GM18873 (cell line): ENCODE results near the gene ZNF581.

Source experiments
- ATAC-seq: cut with Tn5 transposase; IDR thresholded peaks from one replicate; pipeline ENCODE4 v1.9.1; 2021; ENCODE audit warnings: mild to moderate bottlenecking, moderate library complexity, moderate number of reproducible peaks; ENCODE audit not compliant: unreplicated experiment, low FRiP score

The ZNF581 gene

DNA sequence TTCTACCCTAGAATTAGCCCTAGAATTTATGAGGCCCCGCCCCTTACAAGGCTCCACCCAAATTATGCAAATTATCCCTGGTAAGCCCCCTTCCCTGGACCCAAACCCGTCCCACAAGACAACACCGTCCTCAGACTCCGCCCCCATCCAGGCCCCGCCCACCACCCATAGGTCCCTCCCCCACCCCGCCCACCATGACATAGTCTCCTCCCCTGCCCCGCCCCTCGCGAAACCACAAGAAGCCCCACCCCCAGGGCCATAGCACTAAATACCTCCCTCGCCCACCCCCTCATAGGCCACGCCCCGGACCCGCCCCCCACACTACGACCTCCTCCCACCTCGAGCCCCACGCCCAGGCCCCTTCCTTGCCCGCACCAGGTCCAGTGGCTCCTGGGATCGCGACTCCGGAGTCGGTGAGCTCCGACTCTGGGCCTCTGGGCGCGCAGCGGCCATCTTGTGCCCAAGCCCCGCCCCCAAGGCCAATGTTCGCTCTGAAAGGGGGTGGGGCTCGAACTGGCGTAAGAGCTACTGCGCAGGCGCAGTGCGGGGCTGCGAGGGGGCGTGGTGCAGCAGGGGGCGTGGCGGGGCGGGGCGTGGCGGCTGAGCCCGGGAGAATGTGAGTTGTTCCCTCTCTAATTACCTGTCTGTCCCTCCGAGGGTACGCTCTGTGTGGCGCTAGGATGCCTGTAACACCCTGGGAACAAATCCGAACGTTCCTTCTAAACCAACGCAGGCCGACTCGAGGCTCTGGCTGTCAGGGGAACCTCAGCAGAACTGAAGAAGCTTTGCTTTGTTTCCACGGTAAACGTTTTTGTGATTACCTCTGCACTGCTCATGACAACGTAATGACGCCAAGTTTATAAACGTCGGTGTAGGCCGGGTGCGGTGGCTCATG, 19.1 kb upstream of the ZNF581 start, which contains the start of gene ZNF784:
ZNF784 (minus strand) TSS at position 458 of the 895 bp plus-strand sequence; CDS start at position 453, 5 bp downstream.
- ATAC-seq = no peak

DNA sequence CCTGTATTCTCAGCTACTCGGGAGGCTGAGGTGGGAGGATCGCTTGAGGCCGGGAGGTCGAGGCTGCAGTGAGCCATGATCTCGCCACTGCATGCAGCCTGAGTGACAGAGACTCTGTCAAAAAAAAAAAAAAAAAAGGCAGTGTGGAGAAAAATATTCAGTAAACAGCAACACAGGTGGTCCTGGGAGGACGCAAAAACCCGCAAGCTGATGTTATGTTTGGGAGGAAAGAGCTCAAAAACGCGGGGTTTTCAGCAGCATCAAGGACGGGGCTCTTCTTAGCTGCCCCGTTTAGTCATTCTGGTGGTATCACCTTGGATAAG, 18.5 kb upstream of the ZNF581 start:
- no peak for ATAC-seq

DNA sequence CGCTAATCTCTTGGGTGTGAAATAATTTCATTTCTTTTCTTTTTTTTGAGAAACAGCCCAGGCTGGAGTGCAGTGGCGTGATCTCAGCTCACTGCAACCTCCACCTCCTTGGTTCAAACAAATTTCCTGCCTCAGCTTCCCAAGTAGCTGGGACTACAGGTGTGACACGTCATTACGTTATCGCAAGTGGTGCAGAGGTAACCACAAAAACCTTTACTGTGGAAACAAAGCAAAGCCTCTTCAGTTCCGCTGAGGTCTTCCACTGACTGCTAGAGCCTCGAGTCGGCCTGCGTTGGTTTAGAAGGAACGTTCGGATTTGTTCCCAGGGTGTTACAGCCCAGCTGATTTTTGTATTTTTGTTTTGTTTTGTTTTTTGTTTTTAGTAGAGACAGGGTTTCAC, 17.1 kb upstream of the ZNF581 start:
- no peak for ATAC-seq

DNA sequence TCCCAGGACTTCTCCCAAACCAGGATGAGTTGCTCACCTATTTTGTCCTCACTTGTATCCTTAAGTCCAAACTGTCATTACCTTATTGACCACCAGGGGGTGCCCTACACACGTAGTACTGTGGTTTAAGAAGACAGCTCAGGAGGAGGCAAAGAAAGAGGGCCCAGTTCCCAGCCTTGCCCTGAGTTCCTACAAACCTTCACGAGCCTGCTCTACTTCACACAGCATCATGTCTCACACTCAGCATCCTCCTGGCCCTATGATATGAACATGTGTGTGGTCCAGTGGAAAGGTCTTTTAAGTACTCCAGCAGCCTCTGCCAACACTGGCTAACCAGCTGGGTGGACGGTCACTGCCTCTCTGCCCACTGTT, 11.0 kb upstream of the ZNF581 start:
- no peak for ATAC-seq

DNA sequence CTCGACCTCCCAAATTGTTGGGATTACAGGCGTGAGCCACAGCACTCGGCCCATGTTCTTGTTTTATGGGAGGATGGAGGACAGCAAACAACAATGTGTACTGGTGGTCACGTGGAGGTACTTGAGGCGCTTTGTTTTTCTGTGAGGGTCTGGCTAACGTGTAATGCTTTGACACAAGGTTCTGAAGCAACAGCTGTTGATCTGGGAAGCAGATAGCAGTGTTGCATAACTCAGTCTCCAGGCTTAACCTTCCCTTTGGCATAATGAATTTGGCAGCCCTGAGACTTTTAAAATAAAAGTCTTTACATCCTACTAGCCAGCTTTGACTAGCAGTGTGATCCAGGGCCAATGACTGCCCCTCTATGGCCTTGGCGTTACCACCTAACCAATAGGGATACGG, 9.6 kb upstream of the ZNF581 start:
- no peak for ATAC-seq

DNA sequence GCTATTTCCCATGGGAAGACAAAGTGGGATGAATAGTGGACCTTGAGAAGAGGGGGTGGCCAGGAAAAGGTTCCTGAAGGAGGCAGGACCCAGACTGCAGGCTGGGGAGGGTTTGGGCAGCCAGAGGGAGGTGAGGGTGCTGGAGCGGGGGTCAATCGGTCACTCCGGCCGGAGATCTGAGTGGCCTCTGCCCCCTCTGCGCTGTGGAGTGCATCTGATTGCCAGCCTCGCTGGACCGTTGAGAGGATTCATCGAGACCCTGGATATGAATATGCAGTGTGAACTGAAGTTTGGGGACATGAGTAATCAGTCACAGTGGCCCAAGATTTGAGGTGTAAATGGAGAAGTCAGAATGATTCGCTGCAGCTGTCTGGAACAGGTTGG, 8.1 kb upstream of the ZNF581 start:
- ATAC-seq = no peak

DNA sequence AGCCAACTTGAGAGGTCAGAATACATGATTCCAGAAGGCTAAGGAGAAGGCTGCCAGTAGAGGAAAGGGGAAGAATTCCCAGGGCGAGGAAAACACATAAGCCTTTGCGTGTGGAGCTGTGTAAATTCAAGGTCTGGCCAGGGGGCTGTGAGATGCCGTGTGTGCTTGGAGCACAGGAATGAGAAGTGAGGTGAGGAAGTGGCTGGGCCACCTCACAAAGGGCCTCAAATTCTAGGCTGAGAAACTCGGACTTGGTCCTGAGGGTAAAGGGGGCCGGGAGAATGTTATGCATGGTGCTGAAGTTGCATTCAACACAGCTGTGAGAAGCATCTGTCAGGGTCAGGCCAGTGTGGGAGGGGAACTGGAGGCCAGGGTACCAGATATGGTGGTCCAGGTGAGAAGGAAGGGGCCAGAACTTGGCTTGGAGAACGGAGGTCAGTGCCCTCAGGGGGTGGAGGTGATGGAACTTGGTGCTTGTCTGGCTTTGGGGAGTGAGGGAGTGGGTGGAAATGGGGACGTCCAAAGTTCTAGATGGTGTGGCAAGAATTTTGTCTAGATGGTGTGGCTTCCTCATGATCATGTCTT, 7.5 kb upstream of the ZNF581 start:
- ATAC-seq = no peak

DNA sequence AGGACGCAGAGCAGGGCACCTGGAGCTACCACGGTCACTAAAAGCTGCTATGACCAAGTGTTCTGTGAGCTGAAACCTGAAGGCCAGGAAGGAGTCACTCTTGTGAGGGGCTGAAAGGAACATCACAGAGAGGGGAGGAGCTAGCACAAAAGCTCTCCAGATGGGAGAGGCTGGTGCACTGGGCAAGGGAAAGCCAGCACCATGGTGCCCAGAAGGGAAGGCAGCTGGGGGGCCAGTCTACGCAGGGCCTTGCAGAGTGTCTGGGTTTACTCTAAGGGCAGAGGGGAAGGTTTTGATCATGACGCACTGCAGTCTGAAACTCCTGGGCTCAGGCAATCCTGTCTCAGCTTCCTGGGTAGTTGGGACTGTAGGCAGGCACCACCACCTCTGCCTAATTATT, 6.7 kb upstream of the ZNF581 start:
- ATAC-seq = no peak

DNA sequence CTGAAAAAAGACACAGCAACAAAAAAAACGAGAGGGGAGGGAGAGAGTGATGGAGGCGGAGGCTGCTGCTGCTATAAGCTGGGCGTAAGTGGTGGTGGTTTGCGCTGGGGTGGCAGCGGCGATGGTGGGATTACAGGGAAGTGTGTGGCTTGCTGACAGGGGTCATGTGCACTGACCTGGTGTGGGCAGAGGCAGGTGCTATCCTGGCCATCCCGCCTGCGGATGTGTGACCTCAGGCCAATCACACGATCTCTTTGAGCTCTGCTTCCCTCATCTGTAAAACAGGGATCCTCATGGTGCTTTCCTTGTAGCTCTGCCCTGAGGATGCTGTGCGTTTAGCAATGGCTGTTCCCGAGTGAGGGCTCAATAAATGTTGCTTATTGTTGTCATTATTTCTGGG, 5.9 kb upstream of the ZNF581 start:
- ATAC-seq = no peak

DNA sequence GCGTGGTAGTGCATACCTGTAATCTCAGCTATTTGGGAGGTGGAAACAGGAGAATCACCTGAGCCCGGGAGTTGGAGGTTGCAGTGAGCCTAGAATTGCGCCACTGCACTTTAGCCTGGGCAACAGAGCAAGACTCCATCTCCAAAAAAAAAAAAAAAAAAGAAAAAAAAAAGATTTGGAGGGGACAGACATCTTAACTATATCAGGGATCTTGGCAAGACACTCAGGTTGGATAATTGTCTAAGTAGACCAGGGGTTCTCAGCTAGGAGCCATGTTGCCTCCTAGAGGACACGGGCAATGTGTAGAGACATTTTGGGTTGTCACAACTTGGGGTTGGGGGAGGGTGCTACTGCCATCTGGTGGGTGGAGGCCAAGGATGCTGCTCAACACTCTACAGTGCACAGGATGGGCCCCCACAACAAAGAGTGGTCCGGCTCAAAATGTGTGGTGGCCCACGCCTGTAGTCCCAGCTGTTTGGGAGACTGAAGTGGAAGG, 4.5 kb upstream of the ZNF581 start:
- no peak for ATAC-seq

DNA sequence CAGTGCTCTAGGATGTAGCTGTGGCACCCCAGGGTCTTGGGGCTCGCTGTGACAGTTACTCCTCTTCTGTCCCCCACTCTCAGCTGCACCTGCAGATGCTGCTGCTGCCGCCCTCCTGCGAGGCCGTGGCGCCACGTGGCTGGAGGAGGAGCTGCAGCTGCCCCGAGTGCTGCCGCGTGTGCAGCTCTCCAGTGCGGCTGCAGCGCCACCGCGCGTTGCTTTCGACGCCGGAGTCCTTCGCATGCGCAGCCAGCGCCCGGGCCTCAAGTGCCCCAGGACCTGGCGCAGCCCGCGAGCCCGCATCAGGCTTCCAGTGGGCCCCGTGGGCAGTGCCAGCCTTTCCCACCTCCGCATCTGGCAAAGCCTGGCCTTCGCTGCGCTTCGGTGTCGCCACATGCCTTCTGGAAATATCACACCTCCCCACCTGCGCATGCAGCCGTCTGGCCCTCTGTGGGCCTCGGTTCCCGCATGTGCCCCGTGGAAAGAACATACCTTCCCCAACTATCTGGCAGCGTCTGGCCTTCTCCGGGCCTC, 3.3 kb upstream of the ZNF581 start:
- ATAC-seq = no peak

DNA sequence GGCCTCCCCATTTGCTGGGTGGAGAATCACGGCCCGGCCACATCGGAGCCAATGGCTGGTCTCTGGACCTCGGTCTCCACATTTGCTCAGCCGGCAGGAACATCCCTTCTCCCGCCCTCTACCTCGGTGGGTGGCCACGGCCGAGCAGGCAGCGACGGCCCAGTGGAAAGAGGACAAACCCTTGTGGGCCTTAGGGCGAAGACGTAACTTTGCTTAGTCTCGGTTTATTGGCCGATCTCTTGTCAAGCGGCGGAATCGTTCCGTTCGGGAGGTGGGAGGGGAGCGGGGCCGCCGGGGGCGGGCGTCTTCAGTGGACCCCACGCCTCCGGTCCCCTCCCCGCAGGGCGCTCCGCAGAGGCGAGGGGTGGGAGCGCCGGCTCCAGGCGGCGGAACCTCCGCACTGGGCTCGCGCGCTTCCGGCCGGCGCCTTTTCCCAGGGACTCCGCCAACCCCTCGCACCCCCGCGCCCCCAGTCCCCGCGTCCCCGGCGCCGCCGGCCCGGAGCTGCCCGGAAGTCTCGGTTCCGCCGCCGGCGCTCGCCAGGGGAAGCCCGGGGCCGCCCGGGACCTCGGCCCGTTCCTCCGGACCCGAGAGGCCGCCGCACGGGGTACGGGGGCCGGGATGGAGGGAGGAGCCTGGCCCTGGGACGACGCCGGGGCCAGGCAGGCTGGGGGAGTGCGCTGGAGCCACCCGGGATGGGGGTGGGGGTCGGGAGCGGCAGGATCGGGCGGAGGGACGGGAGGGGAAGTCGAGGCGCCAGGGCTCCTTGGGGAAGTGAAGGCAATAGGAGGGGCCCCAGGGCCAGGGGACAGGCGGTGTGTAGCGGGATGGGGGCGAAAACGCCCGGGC, 2.6 kb upstream of the ZNF581 start, which contains the start of gene ZNF580:
ZNF580 (plus strand) TSS at position 426 of the 849 bp plus-strand sequence. CDS start 1,507 bp downstream, outside the sequence.
- no peak for ATAC-seq

DNA sequence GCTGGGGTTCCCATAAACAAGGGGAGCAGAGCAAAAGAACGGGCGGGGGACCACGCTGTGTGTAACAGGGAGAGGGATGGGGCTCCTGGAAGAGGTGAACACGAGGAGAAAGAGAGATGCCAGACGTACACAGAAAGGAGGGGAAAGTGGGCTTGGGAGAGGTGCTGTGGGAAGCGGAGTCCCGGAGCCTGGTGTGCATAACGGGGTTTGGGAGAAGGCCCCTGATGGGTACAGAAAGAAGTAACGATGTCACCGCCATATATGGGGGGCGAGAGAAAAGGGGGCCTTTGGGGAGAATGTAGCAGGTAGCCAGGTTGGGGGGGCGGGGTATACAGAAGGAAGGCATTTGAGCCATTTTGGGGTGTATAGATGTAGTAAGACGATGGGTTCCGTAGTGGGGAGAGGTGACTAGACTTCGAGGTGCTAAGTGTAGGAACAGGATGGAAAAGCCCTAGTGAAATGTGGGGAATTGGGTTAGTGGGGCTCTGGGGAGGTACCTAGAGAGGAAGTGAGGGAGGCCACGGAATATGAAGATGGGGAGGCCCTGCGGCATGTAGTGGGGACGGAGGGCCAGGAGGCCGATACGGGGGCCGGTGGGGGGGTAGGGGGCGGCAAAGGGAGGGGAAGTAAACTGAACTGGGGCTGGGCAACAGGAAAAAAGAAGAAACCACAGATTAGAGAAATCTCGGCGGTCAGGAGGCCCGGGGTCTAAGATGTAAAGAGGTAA, 1.9 kb upstream of the ZNF581 start:
- ATAC-seq = no peak

DNA sequence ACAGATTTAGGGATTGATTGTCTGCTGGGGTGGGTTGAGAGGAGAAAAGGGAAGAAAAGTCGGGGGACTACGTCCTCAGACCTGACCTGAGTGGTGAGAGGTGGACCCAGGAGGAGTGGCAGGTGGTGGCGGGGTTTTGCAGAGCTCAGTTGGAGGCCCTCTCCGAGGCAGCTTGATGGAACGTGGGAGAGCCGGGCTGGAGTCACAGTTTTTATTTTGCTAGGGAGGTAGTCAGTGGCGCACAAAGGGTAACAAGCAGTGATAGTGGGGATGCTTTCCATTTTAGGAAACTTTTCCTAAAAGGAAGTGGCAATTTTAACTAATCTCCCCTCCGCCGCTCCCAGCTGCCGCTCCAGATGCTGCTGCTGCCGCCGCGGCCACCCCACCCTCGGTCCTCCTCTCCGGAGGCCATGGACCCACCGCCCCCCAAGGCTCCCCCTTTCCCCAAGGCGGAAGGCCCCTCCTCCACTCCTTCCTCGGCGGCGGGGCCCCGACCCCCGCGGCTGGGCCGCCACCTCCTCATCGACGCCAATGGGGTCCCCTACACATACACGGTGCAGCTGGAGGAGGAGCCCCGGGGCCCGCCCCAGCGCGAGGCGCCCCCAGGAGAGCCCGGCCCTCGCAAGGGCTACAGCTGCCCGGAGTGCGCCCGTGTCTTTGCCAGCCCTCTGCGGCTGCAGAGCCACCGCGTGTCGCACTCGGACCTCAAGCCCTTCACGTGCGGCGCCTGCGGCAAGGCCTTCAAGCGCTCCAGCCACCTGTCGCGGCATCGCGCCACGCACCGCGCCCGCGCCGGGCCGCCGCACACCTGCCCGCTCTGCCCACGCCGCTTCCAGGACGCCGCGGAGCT, 1.1 kb upstream of the ZNF581 start:
- ATAC-seq = no peak

DNA sequence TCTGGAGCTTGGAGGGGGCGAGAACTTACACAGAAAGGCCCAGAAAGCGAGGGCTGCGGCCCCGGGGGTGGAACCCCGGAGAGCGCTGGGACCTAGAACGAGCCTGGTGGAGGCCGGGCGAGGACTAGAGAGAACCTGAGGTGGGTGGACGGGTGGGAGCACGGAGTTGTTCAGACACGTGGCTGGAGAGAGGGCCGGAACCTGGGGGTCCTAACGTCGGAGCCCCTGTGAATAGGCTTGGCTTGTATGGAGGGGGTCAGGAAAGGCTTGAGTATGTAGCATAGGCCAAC, 383 bp downstream of the ZNF581 start:
- ATAC-seq = no peak

DNA sequence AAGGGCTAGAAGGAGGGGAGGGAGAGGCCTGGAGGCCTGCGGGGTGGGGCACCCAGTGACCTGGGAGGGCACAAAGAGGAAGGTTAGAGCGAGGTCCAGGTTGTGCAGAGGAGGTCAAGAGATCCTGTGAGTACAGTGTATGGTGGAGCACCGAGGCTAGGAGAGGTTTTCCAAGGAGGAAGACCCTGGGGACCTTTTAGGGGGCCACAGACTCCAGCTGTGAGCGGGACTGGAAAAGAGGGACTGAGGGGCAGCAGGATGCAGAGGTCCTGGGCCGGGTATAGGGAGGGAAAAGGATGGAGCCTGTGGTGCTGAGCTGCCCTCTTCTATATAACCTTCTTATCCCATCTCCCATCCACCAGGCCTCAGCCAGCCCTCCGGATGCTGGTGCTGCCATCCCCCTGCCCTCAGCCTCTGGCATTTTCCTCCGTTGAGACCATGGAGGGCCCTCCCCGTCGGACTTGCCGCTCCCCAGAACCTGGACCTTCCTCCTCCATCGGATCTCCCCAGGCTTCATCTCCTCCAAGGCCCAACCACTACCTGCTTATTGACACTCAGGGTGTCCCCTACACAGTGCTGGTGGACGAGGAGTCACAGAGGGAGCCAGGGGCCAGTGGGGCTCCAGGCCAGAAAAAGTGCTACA, 863 bp downstream of the ZNF581 start:
- ATAC-seq = no peak

DNA sequence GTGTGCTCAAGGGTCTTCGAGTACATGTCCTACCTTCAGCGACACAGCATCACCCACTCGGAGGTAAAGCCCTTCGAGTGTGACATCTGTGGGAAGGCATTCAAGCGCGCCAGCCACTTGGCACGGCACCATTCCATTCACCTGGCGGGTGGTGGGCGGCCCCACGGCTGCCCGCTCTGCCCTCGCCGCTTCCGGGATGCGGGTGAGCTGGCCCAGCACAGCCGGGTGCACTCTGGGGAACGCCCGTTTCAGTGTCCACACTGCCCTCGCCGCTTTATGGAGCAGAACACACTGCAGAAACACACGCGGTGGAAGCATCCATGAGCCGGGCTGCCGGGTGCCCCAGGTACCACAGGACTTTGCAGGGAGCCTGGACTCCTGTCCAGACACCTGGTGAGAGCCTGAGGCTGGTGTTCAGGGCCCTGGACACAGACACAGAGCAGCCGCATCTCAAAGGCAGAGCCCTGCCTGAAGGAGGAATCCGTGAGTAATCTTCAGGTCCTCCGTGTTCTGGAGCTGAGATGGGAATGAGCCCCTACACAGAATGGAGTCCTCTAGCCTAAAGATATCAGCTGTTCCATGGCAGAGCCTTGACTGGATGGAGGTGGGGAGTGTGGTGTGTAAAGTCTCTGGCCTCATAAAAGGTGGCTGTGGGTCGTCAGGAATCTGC, 1.5 kb downstream of the ZNF581 start:
- ATAC-seq = no peak

DNA sequence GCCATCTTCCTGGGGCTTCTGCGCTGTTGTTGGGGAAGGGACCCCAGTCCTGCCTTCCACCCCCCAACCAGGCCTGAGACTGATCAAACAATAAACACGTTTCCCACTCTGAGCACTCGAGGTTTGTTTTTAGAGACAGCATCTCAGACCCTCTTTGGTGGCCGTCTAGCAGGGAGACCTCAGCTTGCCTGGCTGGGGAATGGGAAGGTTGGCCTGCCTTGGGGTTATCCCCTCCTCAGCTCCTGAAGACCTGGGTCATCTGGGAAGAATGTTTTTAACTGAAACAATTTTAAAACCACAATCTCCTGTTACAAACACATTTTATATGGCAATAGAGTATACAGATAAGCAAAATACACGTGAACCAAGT, 2.0 kb downstream of the ZNF581 start:
- no peak for ATAC-seq
